ENCODE results near the gene STK32B. TPM values are rescaled to one million over a fixed set of nuclear protein-coding genes. Genes with fewer than 3 reads are reported as not detected.

STK32B gene
- polyA plus RNA-seq, 1 of the 3 experiments (the other 2 are of a cell fraction), result 0.20 TPM

- Histone ChIP-seq H3K9me2 (no peaks in the 10 kb centered on the region), H3F3A (replicated peaks; ENCODE audit: insufficient read depth) (no peaks in the 10 kb centered on the region), H3K36me3 (replicated peaks in 1 of 2; ENCODE audit: control insufficient read depth in 1 of 2, insufficient read depth in 2 of 2, low read length in 1 of 2) (no peaks in the 10 kb centered on the region), H3K27me3 (ENCODE audit: insufficient read depth) (peaks cover 16% of the 10 kb centered on the region; the same call in 1 of the 2 replicates), H4K20me1 (ENCODE audit: insufficient read depth) (no peaks in the 10 kb centered on the region), H3K4me1 (ENCODE audit: control insufficient read depth in 1 of 2, insufficient read depth in 2 of 2, low read depth in 1 of 2, low read length in 1 of 2) (no peaks in the 10 kb centered on the region; a peak in 1 of 4 replicates), H3K9me3 (no peaks in the 10 kb centered on the region), H3K4me3 (ENCODE audit: low read depth in 2 of 2, low read length in 1 of 2) (no peak overlapping the region), H3K79me2 (ENCODE audit: insufficient read depth) (no peaks in the 10 kb centered on the region), H3K27ac (ENCODE audit: low read depth in 2 of 2, low read length in 1 of 2) (no peak overlapping the region), H3K4me2 (no peak overlapping the region), H2AFZ (ENCODE audit: low read depth) (no peak overlapping the region), H3K9ac (no peak overlapping the region)
- ChIA-PET POLR2A (no interaction called here), CTCF (no interaction called here)
- DNase-seq, result no peak
- 9% methylated on average over 7 of the region's 7 CpGs for WGBS (ENCODE audit: low lambda C conversion rate)
- TF ChIP-seq GABPA (IDR thresholded peaks at IDR 0.05; ENCODE audit: low read depth) (no peak), EP300 (IDR thresholded peaks at IDR 0.05; ENCODE audit: borderline replicate concordance in 1 of 2, low read depth in 1 of 2, low read length in 1 of 2) (no peak), RCOR1 (IDR thresholded peaks at IDR 0.05; ENCODE audit: low read length) (no peak), FOXM1 (IDR thresholded peaks at IDR 0.05; ENCODE audit: low read depth) (no peak), TEAD4 (IDR thresholded peaks at IDR 0.05; ENCODE audit: borderline replicate concordance, insufficient read depth) (no peak), YY1 (IDR thresholded peaks at IDR 0.05; ENCODE audit: low read depth) (no peak), MXI1 (IDR thresholded peaks at IDR 0.05; ENCODE audit: low read depth, low read length) (no peak), MEF2A (IDR thresholded peaks at IDR 0.05; ENCODE audit: borderline replicate concordance, low read depth) (no peak), TAF1 (IDR thresholded peaks at IDR 0.05; ENCODE audit: borderline replicate concordance, low read depth, low read length) (no peak), POLR2AphosphoS5 (IDR thresholded peaks at IDR 0.05; ENCODE audit: low read depth, low read length) (no peak), NFIC (IDR thresholded peaks at IDR 0.05; ENCODE audit: borderline replicate concordance) (no peak), IRF3 (IDR thresholded peaks at IDR 0.05; ENCODE audit: low read depth, low read length) (no peak), CHD2 (IDR thresholded peaks at IDR 0.05; ENCODE audit: low read length, partially characterized antibody) (no peak), SMC3 (IDR thresholded peaks at IDR 0.05; ENCODE audit: low read depth, low read length) (no peak), RXRA (IDR thresholded peaks at IDR 0.05; ENCODE audit: borderline replicate concordance, low read depth) (no peak), EZH2phosphoT487 (IDR thresholded peaks at IDR 0.05; ENCODE audit: borderline replicate concordance, low read depth) (no peak)
- TF ChIP-seq, protein P1, sequence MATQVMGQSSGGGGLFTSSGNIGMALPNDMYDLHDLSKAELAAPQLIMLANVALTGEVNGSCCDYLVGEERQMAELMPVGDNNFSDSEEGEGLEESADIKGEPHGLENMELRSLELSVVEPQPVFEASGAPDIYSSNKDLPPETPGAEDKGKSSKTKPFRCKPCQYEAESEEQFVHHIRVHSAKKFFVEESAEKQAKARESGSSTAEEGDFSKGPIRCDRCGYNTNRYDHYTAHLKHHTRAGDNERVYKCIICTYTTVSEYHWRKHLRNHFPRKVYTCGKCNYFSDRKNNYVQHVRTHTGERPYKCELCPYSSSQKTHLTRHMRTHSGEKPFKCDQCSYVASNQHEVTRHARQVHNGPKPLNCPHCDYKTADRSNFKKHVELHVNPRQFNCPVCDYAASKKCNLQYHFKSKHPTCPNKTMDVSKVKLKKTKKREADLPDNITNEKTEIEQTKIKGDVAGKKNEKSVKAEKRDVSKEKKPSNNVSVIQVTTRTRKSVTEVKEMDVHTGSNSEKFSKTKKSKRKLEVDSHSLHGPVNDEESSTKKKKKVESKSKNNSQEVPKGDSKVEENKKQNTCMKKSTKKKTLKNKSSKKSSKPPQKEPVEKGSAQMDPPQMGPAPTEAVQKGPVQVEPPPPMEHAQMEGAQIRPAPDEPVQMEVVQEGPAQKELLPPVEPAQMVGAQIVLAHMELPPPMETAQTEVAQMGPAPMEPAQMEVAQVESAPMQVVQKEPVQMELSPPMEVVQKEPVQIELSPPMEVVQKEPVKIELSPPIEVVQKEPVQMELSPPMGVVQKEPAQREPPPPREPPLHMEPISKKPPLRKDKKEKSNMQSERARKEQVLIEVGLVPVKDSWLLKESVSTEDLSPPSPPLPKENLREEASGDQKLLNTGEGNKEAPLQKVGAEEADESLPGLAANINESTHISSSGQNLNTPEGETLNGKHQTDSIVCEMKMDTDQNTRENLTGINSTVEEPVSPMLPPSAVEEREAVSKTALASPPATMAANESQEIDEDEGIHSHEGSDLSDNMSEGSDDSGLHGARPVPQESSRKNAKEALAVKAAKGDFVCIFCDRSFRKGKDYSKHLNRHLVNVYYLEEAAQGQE (IDR thresholded peaks at IDR 0.05; ENCODE audit: low read depth, low read length), result no peak
- TF ChIP-seq, protein P2, sequence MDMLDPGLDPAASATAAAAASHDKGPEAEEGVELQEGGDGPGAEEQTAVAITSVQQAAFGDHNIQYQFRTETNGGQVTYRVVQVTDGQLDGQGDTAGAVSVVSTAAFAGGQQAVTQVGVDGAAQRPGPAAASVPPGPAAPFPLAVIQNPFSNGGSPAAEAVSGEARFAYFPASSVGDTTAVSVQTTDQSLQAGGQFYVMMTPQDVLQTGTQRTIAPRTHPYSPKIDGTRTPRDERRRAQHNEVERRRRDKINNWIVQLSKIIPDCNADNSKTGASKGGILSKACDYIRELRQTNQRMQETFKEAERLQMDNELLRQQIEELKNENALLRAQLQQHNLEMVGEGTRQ (IDR thresholded peaks at IDR 0.05; ENCODE audit: borderline replicate concordance, low read depth, low read length), result no peak
Observed at GRCh38 chr4:5198656-5199541, 147.6 kb downstream of the STK32B start.

Measured in SK-N-SH (cell line).